ENCODE results near the gene ADD2.

ADD2 gene

DNA sequence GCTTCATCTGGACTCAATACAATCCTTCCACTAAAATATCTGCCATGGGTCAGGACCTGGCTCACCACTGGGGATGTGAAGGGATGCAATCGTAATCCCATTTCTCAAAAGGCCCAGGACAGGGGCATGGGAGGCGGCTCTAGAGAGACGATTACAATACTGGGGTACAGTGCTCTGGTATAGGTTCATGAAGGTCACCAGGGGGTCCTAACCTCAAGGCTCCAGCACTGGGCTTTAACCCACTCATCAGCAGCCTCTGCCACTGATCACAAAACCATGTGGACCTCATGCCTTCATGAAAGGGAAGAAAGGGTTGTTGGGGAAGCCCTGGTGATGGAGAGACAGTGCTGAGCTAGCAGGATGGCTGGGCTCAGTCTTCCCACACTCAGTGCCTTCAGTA lies 48.8 kb downstream of the ADD2 start:
- no peak for DNase-seq

DNA sequence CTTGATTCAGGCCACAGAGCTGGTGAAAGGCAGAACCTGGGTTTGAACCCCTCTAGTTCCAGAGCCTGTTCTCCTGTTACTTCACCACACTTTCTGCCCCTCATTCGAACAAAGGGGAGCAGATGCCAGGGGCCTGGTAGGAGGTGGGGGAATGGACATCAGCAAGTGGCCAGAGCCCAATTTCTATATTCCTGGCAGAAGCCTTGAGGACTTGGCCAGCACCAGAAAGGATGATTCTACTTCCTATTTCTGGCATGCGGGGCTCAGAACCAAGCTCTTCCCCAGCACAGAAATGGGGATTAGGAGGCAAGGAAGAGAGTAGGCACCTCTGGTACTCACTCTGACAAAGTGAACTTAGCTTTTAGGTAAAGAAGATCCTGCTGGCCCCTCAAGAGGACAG lies 49.3 kb downstream of the ADD2 start:
- no peak for DNase-seq

DNA sequence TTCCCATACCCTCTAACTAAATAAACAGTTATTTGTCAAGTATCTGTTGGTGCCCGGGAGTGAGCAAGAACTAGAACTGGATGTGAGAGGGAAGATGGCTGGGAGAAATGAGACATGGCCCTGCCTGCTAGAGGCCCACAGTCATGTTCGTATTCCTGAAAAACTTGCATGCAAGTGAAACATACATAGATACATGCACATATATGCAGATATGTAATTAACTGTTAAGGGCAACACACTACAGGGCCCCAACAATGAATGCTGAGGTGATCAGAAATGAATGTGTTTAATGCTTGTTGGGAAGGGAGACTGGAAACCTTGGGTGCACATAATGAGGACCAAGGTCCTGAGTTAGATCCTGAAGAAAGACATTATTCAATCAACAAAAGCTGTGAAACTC lies 49.8 kb downstream of the ADD2 start:
- no peak for DNase-seq

DNA sequence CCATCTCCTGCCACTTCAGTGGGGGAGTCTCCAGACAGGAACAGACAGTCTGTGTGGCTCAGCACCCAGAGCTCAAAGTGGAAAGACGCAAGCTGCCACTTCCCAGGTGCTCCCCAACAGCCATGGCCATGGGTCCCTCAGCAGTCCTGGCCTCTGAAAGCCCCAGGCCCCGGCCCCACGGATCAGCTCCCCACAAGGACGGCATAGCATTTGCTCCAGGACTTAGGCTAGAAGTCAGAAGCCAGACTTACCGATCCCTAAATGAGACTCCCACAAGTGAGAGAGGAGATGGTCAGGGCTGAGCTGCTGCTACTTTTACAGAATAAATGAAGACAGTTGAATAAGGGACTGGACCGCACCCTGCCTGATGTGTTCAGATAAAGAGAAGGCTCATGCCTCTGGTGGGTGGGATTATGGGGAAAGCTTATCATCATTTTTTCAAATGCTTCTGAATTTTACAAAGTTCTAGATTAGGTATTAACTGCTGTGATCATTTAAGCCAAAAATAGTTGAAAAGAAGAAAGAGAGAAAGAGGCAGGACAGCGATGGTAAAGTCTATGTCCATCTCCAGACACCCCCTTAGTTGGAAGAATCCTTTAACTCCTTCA lies 50.5 kb downstream of the ADD2 start:
- DNase-seq: no peak

DNA sequence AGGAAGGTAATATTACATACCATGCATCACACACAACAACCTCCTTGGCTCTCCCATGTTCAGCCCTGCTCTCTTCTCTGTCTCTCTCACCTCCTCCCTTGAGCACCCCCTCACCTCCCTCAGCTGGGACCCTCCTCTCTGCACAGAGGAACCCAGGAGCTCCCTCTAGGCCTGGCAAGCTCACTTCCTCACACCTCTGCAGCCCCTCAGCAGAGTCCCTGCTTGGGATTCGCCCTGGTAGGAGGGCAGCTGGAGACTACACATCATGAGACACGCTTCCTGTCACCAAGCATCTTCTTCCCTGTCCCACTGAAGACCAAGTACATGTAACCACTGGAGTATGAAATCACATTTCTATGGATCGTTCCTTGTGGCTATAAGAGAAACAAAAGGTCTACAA lies 51.0 kb downstream of the ADD2 start:
- DNase-seq: no peak

DNA sequence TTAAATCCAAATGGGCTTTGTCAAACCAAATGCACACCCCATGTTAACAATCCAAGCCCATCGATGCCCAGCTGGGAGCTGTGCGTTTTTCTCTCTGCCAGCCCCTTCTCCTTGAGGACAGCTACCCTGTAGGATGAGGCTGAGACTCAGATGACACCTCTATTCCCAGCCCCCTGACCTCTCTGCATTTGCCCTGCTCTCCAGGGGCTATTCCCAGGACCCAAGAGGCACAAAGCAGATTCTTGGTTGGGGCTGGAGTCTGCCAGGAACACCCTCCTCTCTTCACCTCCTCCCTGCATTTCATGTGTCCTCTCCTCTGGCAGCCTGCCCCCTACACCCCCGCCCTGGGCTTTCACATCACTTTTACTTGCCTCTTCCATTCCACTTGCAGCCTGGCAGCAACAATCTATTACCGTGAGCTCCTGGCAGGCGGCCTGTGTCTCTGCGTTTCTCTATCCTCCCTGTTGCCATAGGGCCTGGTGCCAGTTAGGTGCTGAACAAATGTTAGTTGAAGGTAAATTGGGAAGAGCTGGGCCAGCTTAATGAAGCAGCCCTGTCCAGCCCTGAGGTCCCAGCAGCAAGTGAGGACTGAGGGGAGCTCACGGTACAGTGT lies 51.8 kb downstream of the ADD2 start:
- DNase-seq: no peak

DNA sequence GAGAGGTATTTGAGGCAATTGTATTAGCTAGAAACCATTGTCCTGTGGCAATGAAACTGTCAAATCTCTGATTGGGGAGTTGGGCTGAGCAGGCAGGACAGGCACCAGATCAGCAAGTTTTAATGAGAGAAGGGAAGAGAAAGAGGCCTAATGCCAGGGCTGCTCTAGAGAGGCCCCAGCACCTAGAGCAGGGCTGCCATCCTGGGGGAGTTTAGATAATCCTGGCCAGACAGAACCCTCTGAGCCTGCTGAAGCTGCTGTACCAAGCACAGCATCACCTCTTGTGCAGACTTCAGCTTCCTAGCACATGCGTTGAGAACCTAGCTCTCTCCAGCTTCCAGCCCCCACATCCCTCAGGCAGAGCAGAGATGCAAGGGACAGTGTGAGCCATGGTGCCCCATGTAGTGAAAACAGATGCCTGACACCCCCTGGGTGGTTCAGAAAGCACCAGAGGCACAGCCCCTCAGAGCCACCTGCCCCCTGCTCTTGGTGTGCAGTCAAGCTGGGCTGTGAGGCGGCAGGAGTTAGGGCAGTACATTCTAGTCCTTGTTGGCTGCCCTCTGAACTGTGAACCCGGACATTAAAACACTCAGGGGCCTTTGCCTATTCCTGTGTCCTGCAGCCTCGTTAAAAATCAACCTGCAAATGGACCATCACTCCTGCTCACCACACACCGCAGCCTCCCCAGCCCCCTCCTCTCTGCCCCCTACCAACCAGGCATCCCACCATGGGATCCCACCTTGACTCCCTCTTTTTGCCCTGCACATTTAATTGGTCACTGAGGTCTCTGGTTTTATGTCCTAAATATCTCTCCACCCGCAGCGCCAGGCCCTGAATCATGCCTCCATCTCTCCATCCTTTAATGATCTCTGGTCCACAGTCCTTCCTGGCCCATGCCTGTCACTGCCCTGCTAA lies 52.7 kb downstream of the ADD2 start:
- no peak for DNase-seq

DNA sequence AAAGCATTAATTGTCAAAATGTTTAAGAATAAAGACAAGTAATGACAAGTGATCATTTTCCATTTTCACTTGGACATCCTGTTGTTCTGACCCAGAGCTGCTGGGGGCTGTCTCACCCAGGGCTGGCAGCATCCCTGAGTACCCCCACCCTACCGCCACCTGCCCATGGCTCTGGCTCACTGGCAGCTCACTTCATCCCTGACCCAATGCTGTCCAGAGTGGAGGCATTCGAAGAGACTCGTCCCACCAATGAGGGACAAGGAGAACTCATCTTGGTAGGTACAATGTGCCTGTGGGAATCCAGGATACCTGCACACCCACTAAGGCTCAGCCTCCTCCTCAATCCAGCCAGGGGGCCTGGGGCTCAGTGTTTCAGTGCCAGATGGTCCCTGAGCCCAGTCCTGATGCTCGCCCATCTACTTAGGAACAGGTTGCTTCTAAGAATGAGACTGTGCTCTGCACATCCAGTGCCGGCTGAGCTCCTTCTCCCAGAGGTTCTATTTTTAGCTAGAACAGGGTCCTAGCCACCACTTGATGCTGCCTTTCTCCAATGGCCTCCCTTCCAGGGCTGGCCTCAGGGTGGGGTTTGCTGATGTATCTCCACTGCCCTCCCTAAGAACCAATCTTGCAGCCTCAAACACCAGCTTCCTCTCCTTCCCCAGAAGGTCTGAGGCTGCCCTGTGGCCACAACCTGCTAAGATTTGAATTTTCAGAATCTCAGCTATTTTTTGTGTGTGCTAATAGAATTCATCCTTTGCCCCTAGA lies 53.7 kb downstream of the ADD2 start:
- DNase-seq: no peak

DNA sequence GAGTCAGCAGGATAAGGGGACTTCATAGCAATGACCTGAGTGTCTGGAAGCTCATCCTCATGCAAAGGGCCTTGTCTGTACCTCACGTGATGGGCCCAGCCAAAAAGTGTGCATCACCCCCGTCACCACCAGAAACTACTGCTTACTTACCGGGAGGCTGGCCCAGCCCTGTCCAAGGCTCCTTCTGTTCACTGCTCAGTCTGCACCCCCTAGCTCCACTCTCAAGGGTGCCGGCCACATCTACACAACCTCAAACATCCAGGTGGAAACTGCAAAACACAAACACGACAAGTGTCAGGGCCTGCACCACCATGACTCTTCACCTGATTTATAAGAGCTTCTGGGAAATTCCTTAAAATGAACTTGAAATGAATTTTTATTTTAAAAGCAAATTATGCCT lies 55.1 kb downstream of the ADD2 start:
- DNase-seq: no peak

DNA sequence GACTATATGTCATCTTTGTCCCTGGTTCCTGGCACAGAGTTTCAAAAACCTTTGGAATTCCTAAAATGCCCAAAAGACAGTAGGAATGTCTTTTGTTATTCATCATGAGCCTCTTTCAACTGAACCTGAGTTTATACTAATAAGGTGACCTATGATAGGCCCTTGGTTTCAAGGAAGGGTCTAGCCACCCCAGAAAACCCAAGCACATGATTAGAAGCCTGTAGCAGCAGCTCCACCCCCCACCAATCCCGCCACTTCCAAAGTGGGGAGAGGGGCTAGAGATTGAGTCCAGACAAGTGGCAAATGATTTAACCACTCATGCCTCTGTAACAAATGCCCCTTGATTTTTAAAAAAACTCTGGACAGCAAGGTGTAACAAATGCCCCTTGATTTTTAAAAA lies 56.8 kb downstream of the ADD2 start:
- no peak for DNase-seq

DNA sequence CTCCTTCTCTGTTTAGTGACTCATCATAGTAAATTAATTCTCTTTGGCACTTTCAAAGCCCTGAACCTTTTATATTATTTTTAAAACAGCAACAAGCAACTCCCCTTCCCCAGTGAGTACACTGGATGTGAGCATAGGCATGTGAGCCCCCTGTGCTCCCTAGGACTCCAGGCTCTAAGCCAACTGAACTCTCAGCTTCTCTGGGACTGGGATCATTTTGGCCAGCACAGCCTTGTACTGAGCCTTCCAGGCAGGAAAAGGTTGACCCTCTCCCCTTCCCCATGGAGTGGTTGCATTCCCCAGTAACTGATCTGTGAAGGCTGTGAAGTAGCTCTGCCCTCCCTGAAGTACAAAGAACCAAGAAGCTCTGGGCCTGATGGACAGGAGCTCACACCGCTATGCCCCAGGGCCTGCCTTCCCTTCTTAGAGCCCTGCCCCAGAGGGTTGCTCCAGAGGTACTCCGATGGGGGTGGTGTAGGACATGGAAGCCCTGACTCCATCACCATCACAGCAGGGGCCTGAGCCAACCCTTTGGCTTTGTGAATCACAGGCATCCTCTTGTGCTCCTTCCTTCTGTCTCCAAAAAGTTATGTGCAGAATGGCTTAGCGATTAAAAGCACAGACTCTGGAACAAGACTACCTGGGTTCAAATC lies 57.8 kb downstream of the ADD2 start:
- DNase-seq: no peak

DNA sequence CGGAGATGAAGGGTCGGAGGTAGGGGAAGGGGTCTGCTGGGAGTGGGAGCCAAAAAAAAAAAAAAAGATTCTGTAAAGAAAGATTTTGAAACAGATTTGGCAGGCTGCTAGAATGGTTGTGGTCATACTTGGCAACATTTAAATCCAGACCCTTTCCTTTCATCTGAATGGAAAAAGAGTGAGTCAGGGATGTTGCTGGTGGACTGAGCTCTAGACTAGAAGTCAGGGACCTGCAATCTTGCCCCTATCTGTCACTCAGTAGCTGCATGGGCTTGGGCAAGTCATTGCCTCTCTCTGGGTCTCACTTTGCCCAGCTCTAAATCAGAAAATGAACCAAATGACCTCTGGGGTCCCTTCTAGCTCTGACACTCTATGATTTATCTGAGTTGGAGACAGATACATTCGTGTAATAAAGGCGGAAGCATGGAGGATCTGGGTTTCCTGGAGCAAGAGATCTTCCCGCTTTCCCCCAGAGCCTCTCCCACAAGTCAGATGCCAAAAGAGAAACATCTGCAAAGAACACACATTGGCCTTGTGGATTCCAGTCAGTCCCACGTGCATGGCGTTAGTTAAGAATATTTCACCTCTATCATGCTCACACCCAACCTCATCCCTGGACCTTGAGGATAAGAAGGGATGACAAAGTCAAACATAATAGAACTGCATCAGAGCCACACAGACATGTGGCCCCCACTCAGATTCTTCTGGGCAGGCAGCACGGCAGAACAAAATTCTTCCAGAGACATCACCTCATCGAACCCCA lies 58.5 kb downstream of the ADD2 start:
- no peak for DNase-seq

DNA sequence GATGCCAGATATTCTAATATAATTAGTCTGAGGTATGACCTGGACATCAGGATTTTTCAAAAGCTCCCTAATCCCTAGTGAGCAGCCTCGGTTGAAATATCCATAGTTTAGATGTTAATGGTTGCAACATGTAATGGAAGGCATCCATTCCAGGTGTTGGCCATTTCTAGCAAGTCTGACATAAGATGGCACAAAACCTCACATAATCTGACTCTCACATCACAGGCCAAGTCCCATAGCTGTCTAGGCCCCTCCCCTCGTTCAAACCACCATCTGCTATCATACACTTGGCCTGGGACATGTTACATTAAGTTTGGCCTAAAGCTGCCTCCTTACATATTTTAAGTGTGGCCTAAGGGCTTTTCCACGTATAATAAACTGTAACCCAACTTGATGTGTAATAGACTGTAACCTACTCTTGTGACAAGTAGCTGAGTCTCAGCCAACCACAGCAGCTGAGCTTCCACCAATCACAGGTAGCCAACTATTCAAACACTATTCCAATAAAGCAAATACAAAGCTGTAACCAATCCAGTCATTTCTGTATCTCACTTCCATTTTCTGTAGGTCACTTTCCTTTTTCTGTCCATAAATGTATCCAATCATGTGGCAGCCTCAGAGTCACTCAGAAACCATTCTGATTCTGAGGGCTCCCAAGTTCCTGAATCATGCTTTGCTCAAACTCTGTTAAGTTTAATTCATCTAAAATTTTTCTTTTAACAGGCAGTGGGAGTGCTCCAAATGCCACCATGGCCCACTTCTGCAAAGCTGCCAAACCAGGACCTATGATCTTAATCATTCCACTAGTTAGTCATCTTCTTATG lies 59.4 kb downstream of the ADD2 start:
- peak in 1 of 2 donors; percentile 6 for DNase-seq

DNA sequence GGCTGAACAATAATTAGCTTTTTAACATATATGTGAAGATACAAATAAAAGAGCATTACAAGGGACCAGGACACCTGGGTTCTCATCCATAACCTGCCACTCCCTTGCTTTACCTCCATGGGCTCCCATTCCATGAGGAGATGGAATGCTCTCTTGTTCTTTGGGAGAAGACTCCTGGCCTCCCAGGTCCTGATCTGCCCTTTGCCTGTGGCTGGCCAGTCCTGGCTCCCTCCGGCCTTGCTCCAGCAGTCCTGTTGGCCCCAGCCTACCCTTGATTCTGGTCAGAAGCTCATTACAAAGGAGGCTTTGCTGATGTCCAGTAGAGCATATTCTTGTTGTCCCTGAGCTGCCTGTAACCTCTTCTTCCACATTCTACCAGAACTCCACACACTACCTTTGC lies 60.3 kb downstream of the ADD2 start:
- no peak for DNase-seq

DNA sequence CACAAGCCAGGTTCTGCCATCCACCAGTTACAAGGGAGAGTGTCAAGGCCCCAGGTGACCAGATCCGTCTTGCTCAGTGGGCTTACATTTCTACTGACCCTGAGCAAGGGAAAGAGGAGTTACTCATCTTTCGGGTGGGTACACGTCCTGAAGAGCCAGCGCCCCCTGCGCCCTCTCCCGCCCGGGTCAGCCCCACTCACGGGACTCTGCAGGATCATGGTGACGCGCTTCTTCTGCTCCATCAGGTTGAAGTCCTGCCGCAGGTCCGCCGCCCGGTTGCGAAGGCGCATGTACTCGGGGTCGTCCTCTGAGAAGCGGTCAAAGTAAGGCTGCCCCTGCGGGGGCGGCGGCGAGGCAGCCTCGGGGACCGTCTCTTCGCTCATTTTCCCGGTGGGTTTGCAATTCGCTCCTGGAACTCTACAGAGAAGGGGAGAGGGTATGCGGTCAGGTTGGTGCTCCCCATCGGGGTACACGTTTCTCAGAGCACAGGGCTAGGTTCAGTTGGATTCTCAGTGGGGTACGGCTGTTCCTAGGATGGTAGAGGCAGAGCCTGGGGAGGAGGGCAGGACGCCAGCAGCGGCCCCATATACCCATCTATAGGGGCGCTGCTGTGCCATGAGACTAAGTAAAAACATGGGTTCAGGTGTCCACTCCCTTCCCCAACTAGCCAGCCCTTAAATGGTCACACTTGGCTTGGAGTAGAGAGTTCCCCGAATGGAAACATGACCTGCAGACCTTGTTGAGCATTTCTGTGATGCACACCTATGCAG lies 61.8 kb downstream of the ADD2 start:
- DNase-seq: no peak

DNA sequence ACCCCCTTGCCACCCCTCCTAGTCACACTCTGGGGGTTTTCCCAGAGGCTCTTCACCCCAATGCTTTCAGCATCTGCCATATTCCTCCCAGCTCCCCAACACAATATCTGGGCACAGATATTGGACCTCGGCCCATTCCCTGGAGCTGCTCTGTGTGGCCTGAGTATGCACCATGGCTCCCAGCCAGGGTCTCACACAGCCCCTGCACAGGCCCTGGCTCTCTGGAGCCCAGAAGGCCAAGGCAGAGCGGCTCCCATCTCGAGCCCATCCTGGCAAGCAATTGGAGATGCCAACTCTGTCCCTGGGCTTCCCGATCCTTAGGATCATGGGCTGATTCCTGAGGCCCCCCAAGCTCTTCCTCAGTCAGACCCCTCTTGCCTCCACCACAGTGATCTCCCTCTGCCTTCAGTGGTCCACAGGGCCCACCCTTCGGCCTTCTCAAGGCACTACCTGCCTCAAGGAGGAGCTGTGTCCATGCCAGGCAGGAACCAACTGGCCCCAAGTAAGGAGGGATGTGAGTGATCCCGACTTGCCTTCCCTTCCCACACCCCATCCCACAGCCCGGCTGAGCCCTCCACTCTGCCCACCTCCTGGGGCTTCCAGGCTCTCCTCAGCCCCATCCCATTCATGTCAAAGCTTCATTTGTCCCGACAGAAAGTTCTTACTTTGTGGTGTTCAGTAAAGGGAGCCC lies 62.7 kb downstream of the ADD2 start:
- DNase-seq: no peak

DNA sequence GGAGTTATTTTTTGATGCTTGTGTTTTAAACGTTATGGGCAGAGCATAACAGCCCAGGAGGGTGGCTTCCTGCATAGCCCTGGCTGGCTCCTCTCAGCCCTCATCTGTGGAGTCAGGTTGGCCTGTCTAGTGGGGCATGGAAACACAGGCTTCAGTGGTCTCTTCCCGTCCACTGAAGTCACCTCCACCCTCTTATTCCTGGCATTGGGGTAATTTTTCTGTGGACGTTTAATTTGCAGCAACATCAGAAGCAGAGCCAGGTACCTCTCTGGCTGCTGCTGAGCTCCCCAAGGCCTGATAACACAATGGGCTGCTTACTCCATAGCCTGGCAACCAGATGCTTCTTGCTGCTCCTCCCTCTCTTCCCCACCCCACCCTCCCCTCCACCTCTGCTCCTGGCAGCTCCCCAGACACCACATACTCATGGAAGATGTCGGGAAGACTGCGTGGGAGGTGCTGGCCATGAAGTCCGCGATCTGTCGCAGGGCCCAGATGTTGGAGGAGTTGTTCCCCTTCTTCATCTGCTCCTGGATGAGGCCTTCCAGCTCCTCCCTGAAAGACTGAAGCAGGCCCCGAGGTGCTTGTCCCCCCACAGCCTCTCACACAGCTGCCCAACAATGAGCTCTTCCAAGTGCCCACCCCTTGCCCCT lies 64.0 kb downstream of the ADD2 start:
- no peak for DNase-seq

DNA sequence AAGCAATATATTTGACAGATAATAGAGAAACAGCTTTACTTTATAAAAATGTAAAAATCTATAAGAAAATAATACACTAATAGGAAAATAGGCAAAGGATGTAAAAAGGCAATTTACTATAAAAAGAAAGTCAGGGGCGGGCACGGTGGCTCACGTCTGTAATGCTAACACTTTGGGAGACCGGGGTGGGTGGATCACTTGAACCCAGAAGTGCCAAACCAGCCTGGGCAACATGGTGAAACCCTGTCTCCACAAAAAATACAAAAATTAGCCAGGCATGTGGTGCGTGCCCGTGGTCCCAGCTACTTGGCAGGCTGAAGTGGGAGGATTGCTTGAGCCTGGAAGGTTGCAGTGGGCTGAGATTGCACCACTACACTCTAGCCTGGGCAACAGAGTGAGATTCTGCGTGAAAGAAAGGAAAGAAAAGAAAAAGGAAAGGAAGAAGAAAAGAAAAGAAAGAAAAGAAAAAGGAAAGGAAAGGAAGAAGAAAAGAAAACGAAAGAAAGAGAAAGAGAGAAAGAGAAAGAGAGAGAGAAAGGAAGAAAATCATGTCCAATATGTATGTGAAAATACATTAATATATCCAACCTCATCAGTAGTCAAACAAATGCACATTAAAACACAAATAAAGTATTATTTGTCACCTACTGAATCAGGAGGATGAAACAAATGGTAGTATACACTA lies 65.1 kb downstream of the ADD2 start:
- no peak for DNase-seq

DNA sequence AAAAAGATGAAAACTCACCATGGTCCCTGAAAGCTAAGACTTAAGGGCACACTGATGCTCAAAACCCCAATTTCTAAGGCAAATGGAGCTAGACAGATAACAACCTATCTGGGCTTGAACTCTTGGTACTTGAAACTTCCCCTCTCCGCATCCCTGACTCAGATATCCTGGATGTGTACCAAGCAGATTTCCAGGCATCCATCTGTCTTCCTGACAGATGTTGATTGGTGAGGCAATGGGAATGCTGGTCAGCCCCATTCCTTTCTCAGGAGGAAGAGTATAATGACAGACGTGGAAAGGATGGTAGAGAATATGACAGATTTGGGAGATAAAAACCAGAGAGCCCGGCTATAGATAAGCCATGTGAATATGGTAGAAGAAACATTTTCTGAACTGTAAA lies 69.2 kb downstream of the ADD2 start:
- no peak for DNase-seq

Data from stimulated activated CD4-positive, alpha-beta T cell treated with anti-CD3 and anti-CD28 coated beads, Interleukin-2, amount 100 ng/mL, for 24 hours (primary cell).